GM21381 (cell line): ENCODE data around the gene MIOX.
"Not testable (repeated sequence)": the region's sequence is repeated elsewhere in the genome, so short reads cannot be mapped to it uniquely, and the experiment has no call there.

Experiments used
- ATAC-seq: cut with Tn5 transposase; IDR thresholded peaks from one replicate; pipeline ENCODE4 v1.9.1; 2021; ENCODE audit warnings: mild to moderate bottlenecking, moderate library complexity; ENCODE audit not compliant: unreplicated experiment

Gene MIOX

GRCh38 chr22:50528682-50529415 lies 42.2 kb downstream of the MIOX start:
- ATAC-seq = no peak

DNA sequence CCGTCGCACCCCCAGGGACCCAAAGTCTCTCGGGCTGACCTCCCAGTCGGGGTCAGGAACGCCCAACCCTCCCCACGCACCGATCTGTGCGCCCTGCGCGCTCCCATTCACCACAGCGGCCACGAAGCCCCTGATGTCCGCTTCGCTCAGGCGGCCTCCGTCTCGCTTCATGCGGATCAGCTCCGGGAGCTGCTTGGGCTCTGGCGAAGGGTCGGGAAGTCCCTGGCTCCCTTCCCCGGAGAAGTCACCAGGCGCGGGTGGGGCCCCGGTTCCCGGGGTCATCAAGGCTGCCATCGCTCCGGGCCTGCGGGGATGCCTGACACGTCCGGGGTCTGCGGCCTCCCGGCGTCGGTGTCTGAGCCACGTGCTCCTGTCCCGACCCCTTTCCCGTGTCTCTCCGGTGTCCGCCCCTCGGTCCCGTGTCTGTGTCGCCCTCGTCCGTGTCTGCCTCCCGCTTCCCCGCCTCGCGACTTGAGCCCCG lies 42.8 kb downstream of the MIOX start:
- no peak for ATAC-seq

GRCh38 chr22:50529897-50530579 lies 43.4 kb downstream of the MIOX start, which contains the start of gene TYMP:
Gene TYMP, minus strand, starts transcription at chr22:50530012. Its CDS starts 303 bp downstream, at chr22:50529709.
- ATAC-seq = no peak

DNA sequence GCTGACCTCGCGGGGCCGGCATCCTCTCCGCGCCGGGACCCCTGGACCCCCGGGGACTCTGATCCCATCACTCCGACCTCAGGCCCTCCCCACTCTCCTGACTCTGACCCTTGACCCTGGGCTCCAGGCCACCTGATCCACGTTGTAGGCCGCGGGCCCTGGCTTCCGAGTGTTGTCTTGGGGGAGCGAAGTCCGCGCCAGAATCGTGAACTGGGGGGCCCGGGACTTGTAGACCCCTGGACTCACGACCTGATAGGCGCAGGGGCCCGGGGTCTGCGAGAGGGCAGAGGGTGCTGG lies 43.9 kb downstream of the MIOX start:
- ATAC-seq = no peak

DNA sequence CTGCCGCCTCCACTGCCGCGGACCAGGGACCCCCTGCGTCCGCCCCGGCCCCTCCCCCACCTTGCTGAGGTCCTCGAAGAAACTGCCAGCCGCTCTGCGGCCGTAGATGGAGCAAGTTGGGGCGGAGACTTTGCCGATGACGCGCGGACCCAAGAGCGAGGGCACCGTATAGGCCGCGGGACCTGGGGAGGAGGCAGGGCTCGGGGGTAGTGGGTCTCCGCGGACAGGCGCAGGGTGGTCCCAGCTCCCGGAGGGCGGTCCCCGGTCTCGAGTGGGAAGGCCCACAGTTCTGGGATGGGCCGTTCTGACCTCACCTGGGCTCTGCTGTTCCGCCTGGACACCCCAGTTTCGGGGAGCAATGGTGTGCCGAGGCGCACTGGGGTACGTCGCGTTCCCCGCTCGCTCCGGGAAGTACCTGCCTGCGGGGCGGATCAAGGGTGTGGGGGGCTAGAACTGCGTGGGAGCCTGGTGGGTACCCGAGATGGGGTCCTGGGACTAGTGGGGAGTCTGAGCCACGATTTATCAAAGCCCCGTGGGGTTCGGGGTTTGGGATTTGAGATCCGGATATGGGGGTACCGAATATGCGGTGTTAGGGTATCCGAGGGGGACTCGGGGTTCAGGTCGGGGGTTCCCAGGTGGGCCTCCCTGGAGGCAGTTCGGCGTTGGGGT lies 44.4 kb downstream of the MIOX start:
- no peak for ATAC-seq

- no peak for ATAC-seq
Observed at GRCh38 chr22:50531546-50531961, 44.9 kb downstream of the MIOX start.

DNA sequence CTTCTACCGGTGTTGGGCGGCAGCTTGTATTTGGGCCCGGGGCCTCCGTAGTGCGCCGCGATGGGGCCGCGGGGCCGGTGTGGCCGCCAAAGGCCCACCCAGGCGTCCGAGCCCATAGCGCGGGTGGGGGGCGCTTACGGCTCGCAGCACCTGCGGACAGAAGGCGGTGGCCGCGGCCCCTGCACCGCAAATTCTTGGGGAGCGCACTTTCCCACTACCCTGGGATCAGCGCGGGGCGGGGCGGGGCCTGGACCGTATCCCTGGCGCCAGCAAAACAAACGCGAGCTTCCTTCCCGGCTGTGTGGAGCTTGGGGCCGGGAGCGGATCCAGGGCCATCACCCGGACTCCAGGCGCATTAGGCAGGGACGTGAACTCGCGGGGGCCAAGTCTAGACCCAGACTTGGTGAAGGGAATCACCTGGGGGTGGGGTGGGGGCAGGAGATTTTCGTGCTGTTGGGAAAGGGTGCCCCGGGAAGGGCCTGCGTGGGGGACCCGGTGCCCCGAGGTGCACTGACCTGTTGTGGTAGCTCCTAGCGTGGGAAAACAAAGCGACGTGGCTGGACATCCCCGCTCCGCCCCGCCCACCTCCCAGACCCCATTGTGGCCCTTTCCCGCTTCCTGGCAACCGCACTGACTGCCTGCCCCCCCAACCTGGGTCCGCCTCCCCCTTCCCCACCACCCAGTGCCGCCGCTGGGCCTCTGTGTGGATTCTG lies 45.5 kb downstream of the MIOX start:
- no peak for ATAC-seq

DNA sequence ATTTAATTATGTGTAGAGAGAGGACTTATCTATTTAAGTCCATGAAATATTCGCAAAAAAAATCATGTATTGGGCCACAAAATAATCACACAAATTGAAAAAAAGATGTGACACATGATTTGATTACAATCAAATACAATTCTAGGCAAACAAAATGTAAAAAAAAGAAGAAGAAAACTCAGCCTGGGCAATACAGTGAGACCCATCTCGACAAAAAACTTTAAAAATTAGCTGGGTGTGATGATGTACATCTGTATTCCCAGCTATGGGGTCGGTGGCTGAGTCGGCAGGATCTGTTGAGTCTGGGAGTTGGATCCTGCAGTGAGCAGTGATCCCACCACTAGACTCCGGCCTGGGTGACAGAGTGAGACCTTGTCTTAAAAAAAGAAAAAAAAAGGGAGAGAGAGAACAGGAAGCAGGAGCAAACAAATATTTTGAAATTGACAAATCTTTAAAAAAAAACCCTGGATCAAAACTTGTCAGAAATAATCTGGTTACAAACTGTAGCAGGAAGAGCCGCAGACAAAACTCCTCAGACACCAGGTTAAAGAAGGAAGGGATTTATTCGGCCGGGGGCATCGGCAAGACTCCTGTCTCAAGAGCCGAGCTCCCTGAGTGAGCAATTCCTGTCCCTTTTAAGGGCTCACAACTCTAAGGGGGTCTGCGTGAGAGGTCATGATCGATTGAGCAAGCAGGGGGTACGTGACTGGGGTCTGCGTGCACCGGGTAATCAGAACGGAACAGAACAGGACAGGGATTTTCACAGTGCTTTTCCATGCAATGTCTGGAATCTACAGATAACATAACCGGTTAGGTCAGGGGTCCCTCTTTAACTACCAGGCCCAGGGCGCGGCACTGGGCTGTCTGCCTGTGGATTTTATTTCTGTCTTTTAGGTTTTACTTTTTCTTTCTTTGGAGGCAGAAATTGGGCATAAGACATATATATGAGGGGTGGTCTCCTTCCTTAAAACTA lies 46.5 kb downstream of the MIOX start:
- ATAC-seq = no peak

- not testable (repeated sequence) for ATAC-seq
Observed at GRCh38 chr22:50533856-50534711, 47.4 kb downstream of the MIOX start.

GRCh38 chr22:50535113-50535512 lies 48.5 kb downstream of the MIOX start:
- ATAC-seq = no peak

- no peak for ATAC-seq
Observed at GRCh38 chr22:50536226-50536625, 49.6 kb downstream of the MIOX start.

DNA sequence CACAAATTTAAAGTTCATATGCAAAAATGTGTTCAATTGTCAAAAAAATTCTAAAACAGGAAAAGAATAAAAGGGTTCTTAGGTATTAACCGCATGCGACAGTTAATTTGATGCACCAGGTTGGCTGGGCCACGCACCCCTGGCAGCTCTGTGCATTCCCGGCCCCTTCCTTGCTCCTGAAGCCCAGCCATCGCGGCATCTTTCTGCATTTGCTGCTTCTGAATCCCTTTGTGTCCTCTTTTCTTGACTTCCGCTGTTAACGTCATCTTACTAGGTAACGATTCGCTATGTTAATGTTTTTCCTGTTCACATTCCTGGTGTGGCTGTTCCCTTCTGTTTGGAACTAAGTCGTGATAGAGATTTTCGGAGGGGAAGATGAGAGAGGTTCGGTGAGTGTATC lies 51.1 kb downstream of the MIOX start:
- ATAC-seq = no peak
